DMS 273 (cell line): Measurements from ENCODE around the gene GRID2.

Source experiments
- DNase-seq: peaks from one replicate; lab custom pipeline; 2025; ENCODE audit not compliant: unreplicated experiment; lab: John Stamatoyannopoulos, UW

Gene GRID2

GRCh38 chr4:92521941-92522340 lies 218.2 kb downstream of the GRID2 start:
- no peak for DNase-seq

DNA sequence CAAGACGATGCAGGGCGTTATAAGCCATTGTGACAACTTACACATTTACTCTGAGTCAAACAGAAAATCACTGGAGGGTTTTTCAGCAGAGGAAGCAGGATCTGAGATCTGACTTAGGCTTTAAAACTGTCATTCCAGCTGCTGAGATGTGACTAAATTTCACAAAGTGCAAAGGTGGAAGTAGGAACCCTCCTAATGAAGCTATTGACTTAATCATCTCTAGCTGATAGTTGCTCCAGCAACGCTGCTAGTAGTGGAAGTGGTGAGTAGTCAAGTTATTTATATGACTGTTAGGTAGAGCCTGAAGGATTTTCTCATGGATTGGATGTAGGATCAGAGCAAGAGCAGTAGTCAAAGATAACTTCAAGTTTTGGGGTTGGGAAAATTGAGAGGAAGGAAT lies 218.6 kb downstream of the GRID2 start:
- DNase-seq = no peak

DNA sequence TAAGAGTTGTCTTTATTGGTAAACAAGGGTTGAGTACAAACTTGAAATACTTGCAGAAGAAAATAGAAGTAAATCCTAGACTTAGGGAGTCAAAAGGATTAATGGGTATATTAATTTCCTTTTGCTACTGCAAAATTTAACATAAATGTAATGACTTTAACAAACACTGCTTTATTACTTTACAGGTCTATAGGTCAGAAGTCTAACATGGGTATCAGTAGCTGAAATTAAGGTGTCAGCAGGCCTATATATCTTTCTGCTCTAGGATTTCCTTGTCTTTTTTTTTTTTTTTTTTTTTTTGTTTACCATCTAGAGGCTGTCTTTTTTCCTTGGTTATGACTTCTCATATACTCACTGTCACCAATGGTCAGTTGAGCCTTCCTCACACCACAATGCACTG lies 220.4 kb downstream of the GRID2 start:
- DNase-seq = no peak

GRCh38 chr4:92528541-92528940 lies 224.8 kb downstream of the GRID2 start:
- DNase-seq = no peak

DNA sequence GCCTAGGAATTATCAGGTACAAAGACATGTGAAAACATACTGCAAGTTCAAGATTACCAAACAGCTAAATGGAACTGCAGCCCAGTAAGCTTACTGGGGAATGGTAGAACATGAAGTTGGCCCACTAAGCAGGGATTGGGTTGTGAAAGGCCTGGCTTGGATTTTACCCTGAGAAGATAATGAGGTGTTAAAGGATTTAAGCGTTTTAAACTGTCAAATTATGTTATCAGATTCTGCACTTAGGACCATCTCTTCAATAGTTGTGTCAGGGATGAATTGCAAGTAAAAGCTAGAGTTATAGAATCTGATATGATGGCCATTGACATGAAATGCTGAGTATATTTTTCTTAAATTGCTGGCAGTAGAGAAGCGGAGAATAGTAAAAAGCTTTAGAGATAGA lies 225.7 kb downstream of the GRID2 start:
- DNase-seq = no peak

DNA sequence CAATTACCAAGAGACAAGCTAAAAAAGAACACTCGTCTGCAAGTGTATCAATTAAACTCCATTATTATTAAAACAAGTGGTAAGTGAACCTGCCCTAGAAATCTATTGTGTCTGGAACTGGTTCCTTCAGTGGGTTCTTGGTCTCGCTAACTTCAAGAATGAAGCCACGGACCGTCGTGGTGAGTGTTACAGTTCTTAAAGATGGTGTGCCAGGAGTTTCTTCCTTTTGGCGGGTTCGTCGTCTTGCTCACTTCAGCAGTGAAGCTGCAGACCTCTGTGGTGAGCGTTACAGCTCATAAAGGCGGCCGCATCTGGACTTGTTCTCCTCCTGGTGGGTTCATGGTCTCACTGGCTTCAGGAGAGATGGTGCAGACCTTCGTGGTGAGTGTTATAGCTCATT lies 231.8 kb downstream of the GRID2 start:
- no peak for DNase-seq

DNA sequence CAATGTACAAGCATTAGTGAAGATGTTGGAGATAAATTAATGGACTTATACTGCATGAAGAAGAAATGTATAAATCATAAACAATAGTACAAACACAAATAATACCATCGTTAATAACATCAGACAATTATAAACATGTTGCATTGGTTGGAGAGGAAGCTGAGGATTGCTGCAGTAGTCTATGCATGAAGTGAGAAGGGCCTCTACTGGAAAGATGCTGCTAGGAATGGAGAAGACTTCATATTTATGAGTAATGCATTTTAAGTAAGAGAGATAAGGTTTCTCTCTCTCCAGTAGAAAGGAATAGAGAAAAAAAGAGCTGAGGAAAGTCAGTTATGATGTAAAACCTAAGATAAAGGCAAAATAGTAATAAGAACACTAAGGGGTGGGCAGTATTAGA lies 247.8 kb downstream of the GRID2 start:
- peak; percentile 4 for DNase-seq

DNA sequence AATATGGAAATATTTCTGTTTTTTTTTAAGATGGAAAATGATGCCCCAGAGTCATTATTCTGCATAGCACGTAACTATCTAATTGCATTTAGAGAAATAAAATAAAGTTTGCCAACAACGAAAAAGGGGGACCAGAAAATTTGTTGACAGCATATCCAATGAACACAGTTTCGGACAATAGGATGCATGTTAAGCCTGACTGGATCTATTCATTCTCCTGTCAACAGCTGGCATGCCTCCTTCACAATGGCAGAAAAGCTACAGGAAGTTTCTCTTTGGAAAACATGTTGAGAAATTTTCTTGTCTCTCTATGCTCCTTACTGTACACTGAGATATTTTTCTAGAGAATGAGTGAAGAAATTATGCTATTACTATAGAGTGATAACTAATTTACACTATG lies 262.5 kb downstream of the GRID2 start:
- DNase-seq = no peak

DNA sequence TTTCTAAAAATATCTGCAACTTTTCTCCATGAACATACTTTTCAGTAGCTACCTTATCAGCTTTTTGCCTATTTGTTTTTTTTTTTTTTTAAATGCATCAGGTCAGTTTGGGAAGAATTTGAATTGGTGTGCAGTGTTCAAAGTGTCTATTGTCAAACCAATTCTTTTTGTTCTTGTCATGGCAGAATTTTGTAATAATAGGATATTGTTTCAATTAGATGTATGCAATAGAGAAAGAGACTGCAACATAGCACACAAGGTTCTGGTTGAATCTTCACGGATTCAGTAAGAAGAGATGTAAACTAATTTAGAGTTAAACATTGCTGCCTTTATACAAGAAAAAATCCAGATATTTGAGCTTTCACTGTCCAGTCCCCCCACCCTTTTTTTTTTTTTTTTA lies 277.1 kb downstream of the GRID2 start:
- DNase-seq = no peak

- no peak for DNase-seq
These were observed 295.3 kb downstream of the GRID2 start for GRCh38 chr4:92599044-92599443.

DNA sequence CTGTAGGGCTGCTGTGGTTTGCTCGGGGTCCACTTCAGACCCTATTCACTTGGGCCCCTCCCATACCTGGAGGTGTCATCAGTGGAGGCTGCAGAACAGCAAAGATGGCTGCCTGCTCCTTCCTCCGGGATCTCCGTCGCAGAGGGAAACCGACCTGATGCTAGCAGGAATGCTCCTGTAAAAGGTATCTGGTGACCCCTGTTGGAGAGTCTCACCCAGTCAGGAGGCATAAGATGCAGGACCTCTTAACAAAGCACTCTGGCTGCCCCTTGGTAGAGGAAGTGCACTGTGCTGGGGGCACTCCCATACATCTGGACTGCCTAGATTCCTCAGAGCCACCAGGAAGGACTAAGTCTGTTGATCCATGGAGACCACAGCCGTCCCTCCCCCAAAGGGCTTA lies 296.9 kb downstream of the GRID2 start:
- DNase-seq = no peak

- no peak for DNase-seq
These were observed 302.5 kb downstream of the GRID2 start for GRCh38 chr4:92606227-92606626.

GRCh38 chr4:92615049-92615448 lies 311.3 kb downstream of the GRID2 start:
- no peak for DNase-seq

DNA sequence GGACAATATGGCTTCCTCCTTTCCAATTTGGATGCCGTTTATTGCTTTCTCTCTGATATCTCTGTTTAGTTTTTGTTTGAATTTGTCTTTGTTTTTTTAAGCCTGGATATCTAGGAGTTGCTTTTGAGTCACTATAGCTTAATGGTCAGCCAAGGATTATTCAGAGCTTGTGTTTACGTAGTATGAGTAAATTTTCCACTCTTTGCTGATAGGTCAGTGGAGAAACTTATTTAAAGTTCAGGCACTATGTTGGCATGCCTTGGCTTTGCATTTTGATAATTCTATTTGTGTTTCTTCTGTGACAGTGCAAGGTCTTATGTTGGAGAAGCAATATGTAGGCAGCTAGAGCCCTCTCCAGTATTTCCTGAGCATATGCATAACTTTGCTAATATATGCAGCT lies 315.2 kb downstream of the GRID2 start:
- no peak for DNase-seq

DNA sequence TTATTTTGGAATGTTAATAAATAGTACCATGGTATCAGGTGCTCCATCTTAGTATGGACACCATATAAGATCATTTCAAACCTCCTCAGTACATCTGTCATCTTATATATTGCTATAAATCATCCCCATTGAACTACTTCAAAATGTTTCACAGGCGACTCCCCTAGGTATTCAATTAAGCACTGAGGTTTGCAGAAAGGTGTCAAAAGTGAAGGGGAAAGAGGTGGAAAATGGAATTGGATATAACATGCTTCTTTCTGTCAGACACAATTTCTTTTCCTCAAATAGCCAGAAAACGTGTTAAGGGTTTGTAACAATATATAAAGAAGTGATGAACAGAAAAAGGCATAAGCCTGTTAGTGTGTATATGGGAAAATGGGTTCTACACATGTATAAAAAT lies 325.5 kb downstream of the GRID2 start:
- DNase-seq = no peak

- DNase-seq = peak; percentile 21
These were observed 331.1 kb downstream of the GRID2 start for GRCh38 chr4:92634882-92635281.

DNA sequence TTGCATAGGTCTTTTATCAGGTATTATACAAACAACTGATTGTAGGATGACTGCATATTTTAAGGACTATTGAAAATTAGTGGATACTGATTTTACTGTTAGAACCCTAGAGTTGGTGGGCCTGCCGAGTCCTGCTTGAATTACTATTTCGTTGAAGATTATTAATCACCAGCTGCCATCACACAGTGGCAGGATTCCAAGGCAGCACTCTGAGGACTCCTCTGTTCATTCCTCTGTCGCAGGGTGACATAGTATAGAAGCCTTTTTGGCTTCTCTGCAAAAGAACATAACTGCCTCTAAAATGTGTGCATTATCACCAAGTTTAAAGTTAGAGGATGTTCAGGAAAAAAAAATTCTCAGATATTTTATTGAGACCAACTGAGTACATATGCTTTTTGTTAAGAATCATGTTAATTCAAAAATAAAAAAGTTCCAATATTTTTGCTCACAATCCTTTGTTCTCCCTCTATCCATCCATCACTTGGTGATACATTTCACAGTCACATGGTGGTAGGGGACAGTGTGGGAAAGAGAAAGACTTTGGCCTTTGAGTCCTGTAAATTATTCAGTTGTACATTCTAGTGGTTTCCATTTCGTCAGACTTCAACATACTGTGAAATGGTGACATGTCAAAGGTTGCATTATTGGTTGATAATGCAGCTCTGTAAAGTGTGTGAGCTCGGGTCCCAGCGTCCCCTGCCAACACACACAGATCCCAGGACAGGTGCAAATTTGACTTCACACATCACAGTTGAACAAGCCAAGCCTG lies 332.5 kb downstream of the GRID2 start:
- DNase-seq = peak; percentile 63

- DNase-seq = no peak
These were observed 337.6 kb downstream of the GRID2 start for GRCh38 chr4:92641409-92641808.

- no peak for DNase-seq
These were observed 343.1 kb downstream of the GRID2 start for GRCh38 chr4:92646826-92647225.

DNA sequence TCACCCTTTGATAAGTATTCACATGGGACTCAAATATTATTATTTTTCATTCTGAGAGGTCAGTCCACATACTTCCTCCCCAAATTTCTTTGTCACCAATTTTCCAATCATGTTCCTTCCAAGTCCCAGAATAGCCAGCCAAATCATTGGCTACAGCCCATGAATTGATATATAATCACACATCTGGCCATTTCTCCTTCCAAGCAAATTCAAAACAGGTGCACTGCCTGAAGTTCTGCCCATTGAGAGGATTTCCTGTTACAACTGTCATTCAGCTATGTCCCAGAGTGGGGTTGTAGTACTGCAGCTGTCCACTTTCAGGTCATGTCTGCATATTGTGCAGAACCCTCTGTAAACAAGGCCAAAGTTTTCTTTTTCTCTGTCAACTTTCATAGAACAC lies 347.8 kb downstream of the GRID2 start:
- no peak for DNase-seq

DNA sequence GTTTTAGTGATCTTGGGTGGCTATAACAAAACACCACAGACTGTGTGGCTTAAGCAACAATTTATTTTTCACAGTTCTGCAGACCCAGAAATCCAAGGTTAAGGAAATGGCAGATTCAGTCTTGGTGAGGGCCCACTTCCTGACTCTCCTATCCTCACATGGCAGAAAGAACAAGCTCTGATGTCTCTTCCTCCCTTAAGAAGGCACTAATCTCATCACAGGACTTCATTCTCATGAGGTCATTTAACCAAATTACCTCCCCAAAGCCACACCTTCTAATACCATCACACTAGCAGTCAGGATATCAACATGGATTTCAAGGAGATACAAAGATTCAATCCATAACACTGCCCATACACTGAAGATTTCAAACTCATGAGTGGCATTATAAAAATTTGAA lies 350.3 kb downstream of the GRID2 start:
- DNase-seq = no peak

DNA sequence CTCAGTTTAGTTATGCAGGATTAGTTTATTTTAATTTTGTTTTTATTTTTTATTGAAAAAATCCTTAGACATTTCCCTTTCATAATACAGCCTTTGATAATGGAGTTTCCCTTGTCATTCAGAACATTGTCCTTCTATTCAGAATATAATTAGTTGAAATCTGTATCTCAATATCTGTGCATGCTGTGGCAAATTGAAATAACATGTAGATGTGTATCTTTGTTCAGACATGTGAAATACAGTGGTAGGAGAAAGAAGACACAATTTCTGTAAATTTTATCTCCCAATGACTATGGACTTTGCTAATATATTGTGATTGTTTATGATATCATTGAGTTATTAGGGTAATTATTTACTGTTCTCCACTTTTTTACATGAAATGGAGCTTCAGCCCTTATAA lies 353.9 kb downstream of the GRID2 start:
- no peak for DNase-seq

DNA sequence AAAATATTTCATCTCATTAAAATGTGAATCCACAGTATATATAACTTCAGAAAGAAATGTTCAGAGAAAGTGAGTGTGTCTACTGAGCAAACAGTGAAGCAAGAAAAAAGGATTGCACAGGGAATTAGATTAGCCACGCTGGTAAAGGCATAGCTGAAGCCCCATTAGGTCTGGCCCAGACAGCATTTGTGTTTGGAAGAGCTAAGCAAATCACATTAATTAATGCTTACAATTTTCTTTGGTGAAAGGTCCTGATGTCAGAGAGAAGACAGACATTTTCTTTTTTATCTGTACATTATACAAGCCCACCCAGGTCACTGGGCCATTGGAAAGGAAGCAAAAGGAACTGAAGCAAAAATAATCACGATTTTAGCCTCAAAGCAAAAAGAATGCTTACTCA lies 354.6 kb downstream of the GRID2 start:
- DNase-seq = no peak
